NCI-H82 treated with DMSO at 0.1 percent for 48 hours (cell line): ENCODE measurements around the gene IPO13.

Experiments
- DNase-seq: peaks from one replicate; lab custom pipeline; 2025; ENCODE audit not compliant: unreplicated experiment; lab: John Stamatoyannopoulos, UW

IPO13 gene

DNA sequence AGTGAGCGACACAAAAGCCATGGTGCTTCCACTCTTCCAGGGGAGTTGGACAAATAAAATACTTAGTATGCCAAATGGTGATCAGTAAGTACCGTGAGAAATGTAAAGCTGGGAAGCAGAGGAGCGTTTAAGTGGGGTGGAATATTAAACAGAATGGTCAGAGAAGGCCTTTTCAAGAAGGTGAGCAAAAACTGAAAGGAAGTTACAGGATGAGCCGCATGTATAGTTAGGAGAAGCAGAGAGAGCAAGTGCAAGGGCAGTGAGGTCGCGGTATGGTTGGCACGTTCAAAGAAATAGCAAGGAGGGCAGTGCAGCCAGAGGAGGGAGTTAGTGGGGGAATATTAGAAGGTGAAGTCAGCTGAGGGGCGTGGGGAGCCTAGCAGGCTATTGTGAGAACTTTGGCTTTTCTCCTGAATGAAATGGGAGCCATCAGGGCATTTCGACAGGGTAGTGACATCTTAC lies 27.3 kb downstream of the IPO13 start:
- DNase-seq, result peak; percentile 50

GRCh38 chr1:43974443-43975248 lies 27.9 kb downstream of the IPO13 start, which contains the start of gene ATP6V0B:
ATP6V0B (plus strand) TSS chr1:43974960; CDS start chr1:43975041, 81 bp downstream.
- DNase-seq, result peak; percentile 94

DNA sequence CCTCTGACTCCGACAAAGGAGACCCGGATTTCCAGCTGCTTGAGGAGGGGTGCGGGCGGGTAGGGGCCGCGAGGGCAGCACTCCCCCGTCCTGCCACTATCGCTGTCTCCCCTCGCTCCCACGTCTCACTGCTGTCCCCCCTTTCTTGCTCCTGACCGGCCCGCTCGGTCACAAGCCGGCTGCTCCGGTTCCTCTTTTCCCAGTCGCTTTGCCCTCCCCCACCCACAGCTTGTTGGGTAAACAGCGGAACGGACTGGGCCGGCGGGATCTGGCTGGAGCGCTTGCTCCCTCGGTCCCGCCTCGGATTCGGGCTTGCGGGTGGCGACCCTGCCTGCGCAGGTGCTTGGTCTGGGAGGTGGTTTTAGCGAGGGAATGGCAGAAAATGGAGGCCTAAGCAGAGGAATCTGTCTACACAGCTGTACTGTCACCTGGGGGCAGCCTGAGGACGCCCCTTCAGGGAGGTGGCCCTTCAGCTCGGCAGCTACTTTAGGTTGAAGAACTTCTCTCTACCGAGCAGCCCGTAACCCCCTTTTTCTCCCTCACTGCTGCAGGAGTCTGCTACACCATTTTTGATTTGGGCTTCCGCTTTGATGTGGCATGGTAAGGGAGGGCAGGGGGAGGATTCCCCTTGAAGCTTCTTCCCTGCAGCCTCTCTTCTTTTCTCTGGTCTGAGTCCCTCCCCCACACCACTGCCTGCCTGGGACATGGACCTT lies 28.7 kb downstream of the IPO13 start:
- no peak for DNase-seq

DNA sequence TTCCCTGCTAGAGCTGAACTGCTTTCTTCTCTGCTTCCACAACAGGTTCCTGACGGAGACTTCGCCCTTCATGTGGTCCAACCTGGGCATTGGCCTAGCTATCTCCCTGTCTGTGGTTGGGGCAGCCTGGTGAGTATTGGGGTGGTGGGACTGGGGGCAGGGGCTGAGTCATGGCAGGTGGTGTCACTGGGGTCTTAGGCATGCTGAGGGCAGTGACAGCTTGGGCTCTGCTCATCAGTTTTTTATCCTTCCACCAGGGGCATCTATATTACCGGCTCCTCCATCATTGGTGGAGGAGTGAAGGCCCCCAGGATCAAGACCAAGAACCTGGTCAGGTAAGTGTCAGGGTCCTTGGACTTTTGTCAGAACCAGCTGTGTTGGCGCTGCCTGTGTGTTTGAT lies 29.3 kb downstream of the IPO13 start:
- no peak for DNase-seq

DNA sequence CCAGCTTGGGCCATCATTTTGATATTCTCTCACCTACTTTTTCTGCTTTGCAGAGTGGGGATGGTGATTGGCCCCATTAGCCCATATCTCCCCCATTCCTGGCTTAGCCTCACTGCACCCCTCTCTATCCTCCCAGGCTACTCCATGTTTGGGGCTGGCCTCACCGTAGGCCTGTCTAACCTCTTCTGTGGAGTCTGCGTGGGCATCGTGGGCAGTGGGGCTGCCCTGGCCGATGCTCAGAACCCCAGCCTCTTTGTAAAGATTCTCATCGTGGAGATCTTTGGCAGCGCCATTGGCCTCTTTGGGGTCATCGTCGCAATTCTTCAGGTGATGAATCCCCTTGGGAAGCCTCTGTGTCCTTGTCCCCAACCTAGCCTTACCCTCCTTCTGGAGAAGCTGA lies 30.1 kb downstream of the IPO13 start:
- DNase-seq, result no peak

GRCh38 chr1:43977376-43978263 lies 30.9 kb downstream of the IPO13 start:
- DNase-seq, result no peak

DNA sequence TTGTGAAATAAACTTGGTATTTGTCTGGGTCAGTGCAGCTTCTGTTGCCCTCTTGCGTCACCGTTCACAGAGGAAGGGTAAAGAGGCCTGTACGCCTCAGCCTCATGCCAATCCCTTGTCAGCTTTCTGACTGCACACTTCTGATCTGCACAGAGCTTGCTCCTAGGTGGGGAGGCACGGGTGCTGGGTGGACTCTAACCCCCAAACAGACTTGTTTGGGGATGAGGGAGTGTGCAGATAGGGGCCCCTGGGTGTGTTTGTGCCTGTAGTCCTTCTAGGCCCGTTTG lies 31.5 kb downstream of the IPO13 start:
- no peak for DNase-seq

DNA sequence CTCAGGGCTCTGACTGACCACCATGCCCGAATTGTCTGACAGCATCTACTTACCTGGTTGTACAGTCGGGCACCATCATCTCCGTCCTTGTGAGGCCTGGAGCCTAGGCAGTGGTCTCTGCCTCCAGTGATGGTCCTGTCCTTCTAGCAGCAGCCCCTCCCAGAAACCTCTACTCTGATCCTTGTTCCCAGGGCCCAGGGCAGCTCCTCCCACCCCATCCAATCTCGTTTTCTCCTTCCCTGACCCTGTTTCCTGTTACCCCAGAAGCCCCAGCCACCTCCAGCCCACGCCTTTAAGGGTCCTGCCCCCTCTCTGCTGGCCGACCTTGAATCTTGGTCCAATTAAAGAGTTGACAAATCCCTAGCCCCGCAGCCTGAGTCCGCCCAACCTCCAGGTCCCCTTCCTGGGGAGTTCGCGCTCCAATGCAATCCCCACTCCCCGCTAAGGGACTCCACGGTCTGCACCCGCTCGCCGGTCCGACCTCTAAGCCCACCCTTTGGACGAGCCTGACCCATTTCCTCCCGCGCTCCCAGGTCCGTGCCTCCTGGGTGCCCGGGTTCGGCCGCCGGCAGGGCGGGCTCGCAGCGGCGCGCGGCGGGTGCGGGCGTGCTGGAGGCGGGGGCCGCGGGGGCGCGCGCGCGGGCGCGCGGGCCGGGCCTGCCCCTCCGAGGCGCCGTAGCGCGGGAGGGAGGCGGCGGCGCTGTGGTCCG lies 32.0 kb downstream of the IPO13 start, which contains the start of gene B4GALT2:
B4GALT2 (plus strand) TSS at position 660 of the 710 bp plus-strand sequence. CDS start 1,951 bp downstream, outside the sequence.
- peak; percentile 20 for DNase-seq

DNA sequence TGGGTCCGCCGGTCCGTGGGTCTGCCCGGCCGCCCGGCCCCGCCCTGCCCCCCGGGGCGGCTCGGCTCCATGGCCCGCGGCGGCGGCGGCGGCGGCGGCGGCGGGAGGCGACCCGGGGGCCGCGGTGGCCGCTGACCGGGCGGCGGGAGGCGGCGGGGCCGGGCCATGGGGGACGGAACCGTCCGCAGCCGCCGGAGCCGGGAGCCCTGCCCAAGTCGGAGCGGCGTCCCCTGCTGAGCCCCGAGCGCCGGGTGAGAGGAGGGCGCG lies 32.4 kb downstream of the IPO13 start:
- DNase-seq, result no peak

DNA sequence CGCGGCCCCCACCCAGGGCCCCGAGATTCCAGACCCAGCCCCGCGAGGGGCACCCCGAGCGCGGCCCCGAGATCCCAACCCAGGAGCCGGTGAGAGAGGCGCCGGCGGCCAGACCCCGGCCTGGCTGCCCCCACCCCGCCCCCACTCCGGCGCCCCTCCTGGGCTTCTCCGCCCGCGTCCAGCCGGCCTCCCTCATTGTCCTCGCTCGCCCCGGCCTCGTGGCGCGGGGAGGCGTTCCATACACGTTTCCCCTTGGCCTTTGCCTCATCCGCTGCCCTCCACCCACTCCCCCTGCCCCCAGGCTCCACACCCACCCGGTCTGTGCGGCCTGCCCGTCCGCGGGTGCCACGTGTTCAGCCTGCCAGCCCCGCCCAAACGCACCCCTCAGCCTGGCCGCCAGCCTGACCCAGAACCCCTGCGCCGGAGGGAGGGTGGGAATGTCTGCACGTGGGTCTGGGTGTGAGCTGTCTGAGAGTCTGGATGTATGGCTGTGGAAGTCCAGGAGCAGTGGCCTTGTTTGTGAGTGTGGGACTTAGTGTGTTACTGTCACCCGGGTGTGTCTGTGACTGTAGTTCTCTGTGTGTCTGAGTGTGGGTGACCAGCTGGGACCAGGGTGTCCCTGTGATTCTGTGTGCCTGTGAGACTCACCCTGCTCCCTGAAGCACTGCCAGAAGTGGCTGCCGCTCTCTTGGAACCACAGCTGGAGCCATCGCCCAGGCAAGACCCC lies 32.9 kb downstream of the IPO13 start:
- no peak for DNase-seq

- no peak for DNase-seq
Measured at GRCh38 chr1:43980255-43981134, 33.7 kb downstream of the IPO13 start.

DNA sequence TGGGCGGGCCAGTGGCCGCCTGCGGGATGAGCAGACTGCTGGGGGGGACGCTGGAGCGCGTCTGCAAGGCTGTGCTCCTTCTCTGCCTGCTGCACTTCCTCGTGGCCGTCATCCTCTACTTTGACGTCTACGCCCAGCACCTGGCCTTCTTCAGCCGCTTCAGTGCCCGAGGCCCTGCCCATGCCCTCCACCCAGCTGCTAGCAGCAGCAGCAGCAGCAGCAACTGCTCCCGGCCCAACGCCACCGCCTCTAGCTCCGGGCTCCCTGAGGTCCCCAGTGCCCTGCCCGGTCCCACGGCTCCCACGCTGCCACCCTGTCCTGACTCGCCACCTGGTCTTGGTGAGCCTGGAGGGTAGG lies 34.4 kb downstream of the IPO13 start:
- DNase-seq, result no peak

- no peak for DNase-seq
Measured at GRCh38 chr1:43981636-43982035, 34.9 kb downstream of the IPO13 start.

DNA sequence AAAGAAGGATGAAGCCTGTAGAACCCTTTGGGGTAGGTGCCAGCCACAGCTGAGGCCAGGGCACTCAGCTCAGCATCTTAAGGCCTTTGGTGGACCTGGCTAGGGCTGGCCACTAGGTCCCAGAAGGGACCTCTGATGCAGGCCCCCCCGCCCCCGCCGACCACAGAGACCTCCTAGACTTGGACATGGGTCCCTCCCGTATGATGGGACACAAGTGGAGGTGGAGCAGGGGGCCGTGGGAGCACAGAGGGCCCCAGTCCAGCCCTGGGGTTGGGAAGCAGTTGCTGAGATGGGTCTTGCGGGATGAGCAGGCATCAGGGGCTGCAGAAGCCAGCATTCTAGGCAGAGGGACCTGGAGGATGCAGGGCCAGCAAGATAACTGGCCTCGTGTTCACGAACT lies 35.5 kb downstream of the IPO13 start:
- DNase-seq, result no peak

- DNase-seq, result no peak
Measured at GRCh38 chr1:43982808-43983207, 36.1 kb downstream of the IPO13 start.

DNA sequence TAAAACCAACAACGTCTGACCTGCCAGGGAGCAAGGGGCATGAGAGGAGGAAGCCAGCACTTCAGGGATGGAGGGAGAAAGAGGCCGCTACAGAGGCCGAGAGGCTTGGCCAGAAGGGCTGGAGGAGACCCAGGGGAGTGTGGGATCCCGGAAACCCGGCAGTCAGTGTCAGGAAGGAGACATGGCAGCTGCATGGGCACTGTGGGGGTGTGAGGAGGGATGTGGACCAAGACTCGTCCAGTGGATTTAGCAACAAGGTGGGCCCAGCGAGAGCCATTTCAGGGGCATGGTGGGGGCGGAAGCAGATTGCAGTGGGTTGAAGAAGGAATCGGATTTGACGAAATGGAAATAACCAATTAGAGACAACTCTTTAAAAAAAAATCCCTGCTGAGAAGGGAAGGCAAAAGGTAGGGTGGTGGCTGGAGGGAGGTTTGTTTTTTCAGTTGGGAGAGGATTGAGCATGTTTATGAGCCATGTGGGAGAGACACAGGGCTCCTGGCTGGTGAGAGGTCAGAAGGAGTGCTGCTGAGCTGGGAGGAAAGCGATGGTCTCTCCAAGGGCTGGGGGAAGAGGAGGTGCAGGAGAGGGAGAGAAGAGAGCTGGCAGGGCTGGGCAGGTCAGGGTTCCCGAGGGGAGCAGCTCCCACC lies 36.6 kb downstream of the IPO13 start:
- DNase-seq, result no peak

- no peak for DNase-seq
Measured at GRCh38 chr1:43984855-43985254, 38.1 kb downstream of the IPO13 start.

DNA sequence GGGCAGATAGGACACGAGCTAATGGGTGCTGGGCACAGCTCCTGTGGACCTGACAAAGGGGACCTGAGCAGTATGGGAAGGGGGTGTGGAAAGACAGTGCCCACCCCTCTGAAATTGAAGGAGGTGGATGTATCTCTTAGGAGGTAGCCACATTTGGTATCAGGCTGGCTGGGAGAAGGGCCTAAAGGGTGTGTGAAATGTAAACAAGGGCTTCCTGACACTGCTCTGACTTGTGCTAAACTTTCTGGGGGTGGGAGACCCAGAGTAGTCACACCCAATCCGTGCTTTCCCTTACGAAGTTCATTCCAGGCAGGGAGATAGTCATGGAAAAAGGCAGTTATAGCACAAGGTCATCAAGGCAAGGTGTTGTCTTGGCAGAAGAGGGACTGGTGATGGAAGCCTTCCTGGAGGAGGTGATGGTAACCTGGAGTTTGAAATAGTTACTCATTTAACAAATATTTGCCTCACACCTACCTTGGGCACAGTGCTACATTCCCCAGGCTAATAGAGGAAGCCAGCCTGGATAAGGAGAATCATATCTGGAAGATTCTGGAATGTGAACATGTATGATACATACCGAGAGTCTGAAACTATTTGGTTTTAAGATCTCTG lies 39.3 kb downstream of the IPO13 start:
- no peak for DNase-seq

DNA sequence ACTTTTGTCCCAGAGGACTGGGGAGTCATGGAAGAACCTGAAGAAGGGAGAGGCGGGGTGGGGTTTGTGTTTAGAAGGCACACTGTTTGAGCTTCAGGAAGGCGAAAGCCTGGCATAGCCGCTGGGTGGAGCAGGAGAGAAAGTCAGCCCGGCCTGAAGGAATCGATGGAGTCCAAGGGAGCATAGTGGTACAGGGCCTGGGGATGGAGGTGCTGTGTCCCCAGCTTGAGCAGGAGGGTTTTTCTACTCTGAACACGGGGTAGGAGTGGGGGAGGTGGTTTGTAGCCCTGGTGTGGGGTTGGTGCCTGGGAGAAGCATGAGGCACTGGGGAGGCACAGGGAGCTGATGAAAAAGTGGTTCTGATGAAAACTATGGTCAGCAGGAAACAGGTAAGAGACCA lies 40.0 kb downstream of the IPO13 start:
- no peak for DNase-seq
